Keratinocyte (primary cell): ENCODE data around the gene CFAP20DC. TPM values are rescaled to one million over a fixed set of nuclear protein-coding genes. Genes with fewer than 3 reads are reported as not detected.

ENCODE experiments used
- DNase-seq: peaks from one replicate; pipeline ENCODE4 v3.0.0-alpha.2; 2011; ENCODE audit warnings: low read depth, missing footprints, low spot score
- FAIRE-seq: peaks from 2 replicates; lab custom pipeline; 2011; peaks lifted over from hg19 to GRCh38; lab: Jason Lieb, UNC
- H2AFZ ChIP-seq: 2 replicates; pipeline ENCODE4 v1.6.0; 2012; ENCODE audit warnings: low read length, control low read depth, inconsistent platforms; ENCODE audit not compliant: control insufficient read depth
- H3K27ac ChIP-seq: 2 replicates; pipeline ENCODE4 v1.5.1; 2011; ENCODE audit warnings: low read length; ENCODE audit not compliant: control insufficient read depth, insufficient read depth
- H3K27me3 ChIP-seq: 3 replicates; pipeline ENCODE4 v1.6.0; 2011; ENCODE audit warnings: low read length; ENCODE audit not compliant: control insufficient read depth, insufficient read depth; ENCODE audit errors: extremely low read depth
- H3K36me3 ChIP-seq, 2 experiments: 2 replicates in 1 of 2; 3 replicates in 1 of 2; pipeline ENCODE4 v1.5.1; 2011; ENCODE audit warnings: low read length in 2 of 2, mild to moderate bottlenecking in 1 of 2; ENCODE audit not compliant: control insufficient read depth in 2 of 2, insufficient read depth in 2 of 2; ENCODE audit errors: extremely low read depth in 1 of 2
- H3K4me1 ChIP-seq: 3 replicates; pipeline ENCODE4 v1.5.1; 2011; ENCODE audit warnings: low read length; ENCODE audit not compliant: control insufficient read depth, insufficient read depth; ENCODE audit errors: extremely low read depth
- H3K4me2 ChIP-seq: 3 replicates; pipeline ENCODE4 v1.6.0; 2011; ENCODE audit warnings: low read depth, low read length; ENCODE audit not compliant: control insufficient read depth, insufficient read depth; ENCODE audit errors: extremely low read depth
- H3K4me3 ChIP-seq, 3 experiments: fragments of 200-600 bp in 1 of 3; sonication (generic) in 1 of 3; 2 replicates in 2 of 3; 3 replicates in 1 of 3; pipeline ENCODE4 v1.5.1; 2011 to 2016; ENCODE audit warnings: low read length in 3 of 3, mild to moderate bottlenecking in 3 of 3, control low read depth in 2 of 3, inconsistent platforms in 1 of 3, low read depth in 1 of 3, mixed read lengths in 1 of 3, mixed run types in 1 of 3, moderate library complexity in 1 of 3; ENCODE audit not compliant: control insufficient read depth in 2 of 3, insufficient read depth in 2 of 3; ENCODE audit errors: extremely low read depth in 1 of 3
- H3K79me2 ChIP-seq: 2 replicates; pipeline ENCODE4 v1.6.0; 2012; ENCODE audit warnings: low read length; ENCODE audit not compliant: control insufficient read depth, insufficient read depth
- H3K9ac ChIP-seq: 3 replicates; pipeline ENCODE4 v1.6.0; 2011; ENCODE audit warnings: low read length; ENCODE audit not compliant: control insufficient read depth, insufficient read depth; ENCODE audit errors: extremely low read depth
- H3K9me1 ChIP-seq: 3 replicates; pipeline ENCODE4 v1.6.0; 2011; ENCODE audit warnings: low read length; ENCODE audit not compliant: control insufficient read depth, insufficient read depth; ENCODE audit errors: extremely low read depth
- H3K9me3 ChIP-seq: 2 replicates; pipeline ENCODE4 v1.5.1; 2012; ENCODE audit warnings: low read depth, low read length; ENCODE audit not compliant: control insufficient read depth
- H4K20me1 ChIP-seq: 3 replicates; pipeline ENCODE4 v1.6.0; 2011; ENCODE audit warnings: low read length; ENCODE audit not compliant: control insufficient read depth, insufficient read depth; ENCODE audit errors: extremely low read depth
- EZH2 ChIP-seq: IDR thresholded peaks from one replicate; pipeline ENCODE4 v1.6.1; 2012; ENCODE audit warnings: inconsistent platforms, mild to moderate bottlenecking, low read length, moderate library complexity
- dilution Hi-C: fragments of 300-500 bp; cut with MboI; formaldehyde crosslinking; loops from one replicate; pipeline ENCODE4 v1.7.0; 2020; ENCODE audit warnings: low sequenced_read_pairs; ENCODE audit not compliant: extremely low pct_ligation_motif_present
- polyA plus RNA-seq, 5 experiments: library from polyadenylated mRNA; depleted of rRNA in 3 of 5; stranded (reverse) in 3 of 5; stranded (forward) in 1 of 5; unstranded in 1 of 5; fragments of >200 nt; gene quantifications; 1 replicate in 1 of 5; 2 replicates in 3 of 5; 3 replicates in 1 of 5; pipeline versions ENCODE4 v1.2.1 to v1.2.3, GENCODE V29; 2011 to 2012; ENCODE audit warnings: missing spikeins in 2 of 5, low read depth in 1 of 5, low replicate concordance in 1 of 5
- TF ChIP-seq, protein P1 (sequence below), 3 experiments: IDR thresholded peaks in 1 of 3; conservative IDR thresholded peaks in 1 of 3; optimal IDR thresholded peaks in 1 of 3; 2 replicates in 2 of 3; 3 replicates in 1 of 3; pipeline versions ENCODE3 to v1.5.1; 2011; ENCODE audit warnings: low read length in 3 of 3, mild to moderate bottlenecking in 3 of 3, moderate library complexity in 2 of 3, control low read depth in 1 of 3, inconsistent platforms in 1 of 3; ENCODE audit not compliant: insufficient read depth in 2 of 3; ENCODE audit errors: extremely low read depth in 1 of 3

CFAP20DC gene
- polyA plus RNA-seq, 1 donor (not counting 4 experiments of a cell fraction or from before 2014, with no cell fraction given) = 6.3 TPM

GRCh38 chr3:59046839-59047238 is 3.0 kb downstream of the CFAP20DC start:
- H3K36me3 ChIP-seq = no peaks in the 10 kb centered on the region
- no peaks in the 10 kb centered on the region for H3K9me1 ChIP-seq
- FAIRE-seq (no peak), DNase-seq (no peak)
- dilution Hi-C loops = no loop called here
- no peak overlapping the region for H2AFZ ChIP-seq
- H3K4me2 ChIP-seq = no peak overlapping the region
- H3K9ac ChIP-seq = no peak overlapping the region
- no peak for TF ChIP-seq EZH2
- TF ChIP-seq, protein P1, sequence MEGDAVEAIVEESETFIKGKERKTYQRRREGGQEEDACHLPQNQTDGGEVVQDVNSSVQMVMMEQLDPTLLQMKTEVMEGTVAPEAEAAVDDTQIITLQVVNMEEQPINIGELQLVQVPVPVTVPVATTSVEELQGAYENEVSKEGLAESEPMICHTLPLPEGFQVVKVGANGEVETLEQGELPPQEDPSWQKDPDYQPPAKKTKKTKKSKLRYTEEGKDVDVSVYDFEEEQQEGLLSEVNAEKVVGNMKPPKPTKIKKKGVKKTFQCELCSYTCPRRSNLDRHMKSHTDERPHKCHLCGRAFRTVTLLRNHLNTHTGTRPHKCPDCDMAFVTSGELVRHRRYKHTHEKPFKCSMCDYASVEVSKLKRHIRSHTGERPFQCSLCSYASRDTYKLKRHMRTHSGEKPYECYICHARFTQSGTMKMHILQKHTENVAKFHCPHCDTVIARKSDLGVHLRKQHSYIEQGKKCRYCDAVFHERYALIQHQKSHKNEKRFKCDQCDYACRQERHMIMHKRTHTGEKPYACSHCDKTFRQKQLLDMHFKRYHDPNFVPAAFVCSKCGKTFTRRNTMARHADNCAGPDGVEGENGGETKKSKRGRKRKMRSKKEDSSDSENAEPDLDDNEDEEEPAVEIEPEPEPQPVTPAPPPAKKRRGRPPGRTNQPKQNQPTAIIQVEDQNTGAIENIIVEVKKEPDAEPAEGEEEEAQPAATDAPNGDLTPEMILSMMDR (optimal IDR thresholded peaks at IDR 0.05 in 1 of 3, IDR thresholded peaks at IDR 0.05 in 1 of 3, conservative IDR thresholded peaks at IDR 0.05 in 1 of 3; ENCODE audit: extremely low read depth in 1 of 3, insufficient read depth in 2 of 3, low read length in 3 of 3) = no peak
- H3K4me3 ChIP-seq = no peak overlapping the region
- H3K4me1 ChIP-seq = peaks cover 13% of the 10 kb centered on the region
- H4K20me1 ChIP-seq = no peaks in the 10 kb centered on the region
- H3K27ac ChIP-seq = no peak overlapping the region
- no peaks in the 10 kb centered on the region for H3K9me3 ChIP-seq
- no peaks in the 10 kb centered on the region for H3K79me2 ChIP-seq
- no peaks in the 10 kb centered on the region for H3K27me3 ChIP-seq

DNA sequence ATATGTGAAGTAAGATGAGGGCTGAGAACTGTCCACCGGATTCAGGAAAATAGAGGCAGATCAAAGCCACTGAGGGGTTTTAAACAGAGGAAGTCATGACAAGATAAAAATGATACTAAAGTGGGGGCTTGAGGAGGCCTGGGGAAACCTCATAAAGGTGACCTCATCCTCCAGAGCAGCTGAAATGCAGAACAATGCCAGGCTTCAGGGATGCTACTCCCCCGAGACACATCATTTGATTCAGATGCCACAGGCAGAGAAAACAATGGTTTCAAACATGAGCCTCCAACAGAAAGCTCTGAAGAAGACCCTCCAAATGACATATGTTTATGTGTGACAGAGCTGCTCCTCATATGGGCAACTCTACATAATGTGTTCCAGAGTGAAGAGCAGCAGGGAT is 6.4 kb downstream of the CFAP20DC start:
- Histone ChIP-seq H3K4me3 (no peak overlapping the region), H3K4me1 (no peaks in the 10 kb centered on the region), H3K27ac (no peak overlapping the region), H3K4me2 (no peak overlapping the region), H3K79me2 (no peaks in the 10 kb centered on the region), H3K9me3 (no peaks in the 10 kb centered on the region), H3K27me3 (no peaks in the 10 kb centered on the region), H2AFZ (no peak overlapping the region), H3K9ac (no peak overlapping the region), H4K20me1 (no peaks in the 10 kb centered on the region), H3K36me3 (no peaks in the 10 kb centered on the region), H3K9me1 (no peaks in the 10 kb centered on the region)
- DNase-seq (no peak), FAIRE-seq (no peak)
- TF ChIP-seq EZH2 = no peak
- TF ChIP-seq, protein P1 (optimal IDR thresholded peaks at IDR 0.05 in 1 of 3, IDR thresholded peaks at IDR 0.05 in 1 of 3, conservative IDR thresholded peaks at IDR 0.05 in 1 of 3; ENCODE audit: extremely low read depth in 1 of 3, insufficient read depth in 2 of 3, low read length in 3 of 3) = no peak
- dilution Hi-C loops = no loop called here
